ENCODE results near the gene SENP8.
"Not testable (repeated sequence)": the region's sequence is repeated elsewhere in the genome, so short reads cannot be mapped to it uniquely, and the experiment has no call there.

The SENP8 gene

GRCh38 chr15:72169921-72170611 is 51.9 kb downstream of the SENP8 start:
- Histone ChIP-seq H3K9ac (ENCODE audit: low read length) (no peak overlapping the region), H3K4me1 (ENCODE audit: control insufficient read depth in 1 of 2, insufficient read depth in 2 of 2, low read length in 2 of 2) (peaks cover 39 to 50% of the 10 kb centered on the region in 2 experiments), H3K18ac (ENCODE audit: low read length) (peak overlapping the region; percentile 71), H4K8ac (ENCODE audit: low read depth, low read length) (peak overlapping the region; percentile 77), H3K4me2 (ENCODE audit: low read length) (no peak overlapping the region), H3K79me1 (ENCODE audit: low read length) (peaks cover 36% of the 10 kb centered on the region), H3K79me2 (ENCODE audit: control insufficient read depth, insufficient read depth, low read length, poor library complexity) (peaks cover 13% of the 10 kb centered on the region), H3K27me3 (ENCODE audit: insufficient read depth, low read length) (no peaks in the 10 kb centered on the region), H2BK5ac (ENCODE audit: low read depth, low read length, poor library complexity) (peak overlapping the region; percentile 80), H3K23ac (ENCODE audit: low read length) (no peak overlapping the region), H3K36me3 (ENCODE audit: control insufficient read depth in 1 of 2, insufficient read depth in 2 of 2, low read length in 2 of 2) (peaks cover 5% of the 10 kb centered on the region in 2 experiments), H3K4me3 (ENCODE audit: low read depth, low read length) (no peak overlapping the region), H3K9me3 (ENCODE audit: insufficient read depth, low read depth, low read length) (no peaks in the 10 kb centered on the region), H2AK5ac (ENCODE audit: low read length) (peak overlapping the region; percentile 86), H3K4ac (ENCODE audit: low read depth, low read length) (peak overlapping the region; percentile 41), H4K12ac (ENCODE audit: low read depth, low read length) (peak overlapping the region; percentile 24), H2BK12ac (ENCODE audit: low read length) (peak overlapping the region; percentile 88), H3K27ac (ENCODE audit: low read depth, low read length) (peak overlapping the region; percentile 99), H2AFZ (ENCODE audit: insufficient read depth, low read length, poor library complexity) (no peak overlapping the region), H3K14ac (ENCODE audit: low read length) (peak overlapping the region; percentile 82), H4K91ac (ENCODE audit: low read depth, low read length) (peak overlapping the region; percentile 95), H2BK120ac (ENCODE audit: insufficient read depth, low read length, poor library complexity) (peak overlapping the region; percentile 83)
- DNase-seq, result peak; percentile 97 to 98
- no CpG with 5 or more reads among the region's 16 CpGs for WGBS (ENCODE audit: extremely low coverage, insufficient coverage, insufficient read length)

GRCh38 chr15:72170691-72171090 is 52.5 kb downstream of the SENP8 start:
- DNase-seq, result peak in 1 of 2 donors; percentile 6

DNA sequence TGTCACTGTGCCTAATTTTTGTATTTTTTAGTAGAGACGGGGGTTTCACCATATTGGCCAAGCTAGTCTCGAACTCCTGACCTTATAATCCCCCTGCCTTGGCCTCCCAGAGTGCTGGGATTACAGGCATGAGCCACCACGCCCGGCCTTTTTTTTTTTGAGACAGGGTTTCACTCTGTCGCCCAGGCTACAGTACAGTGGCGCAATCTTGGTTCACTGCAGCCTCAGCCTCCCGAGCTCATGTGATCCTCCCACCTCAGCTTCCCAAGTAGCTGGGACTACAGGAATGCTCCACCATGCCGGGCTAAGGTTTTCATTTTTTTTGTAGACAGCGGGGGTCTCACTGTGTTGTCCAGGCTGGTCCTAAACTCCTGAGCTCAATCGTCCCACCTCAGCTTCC is 53.8 kb downstream of the SENP8 start:
- H3K4me3 ChIP-seq (ENCODE audit: low read depth, low read length); H3K27me3 ChIP-seq (ENCODE audit: insufficient read depth, low read length); H3K27ac ChIP-seq (ENCODE audit: low read depth, low read length); H3K4me2 ChIP-seq (ENCODE audit: low read length); H3K18ac ChIP-seq (ENCODE audit: low read length); H2BK12ac ChIP-seq (ENCODE audit: low read length); H4K91ac ChIP-seq (ENCODE audit: low read depth, low read length); H4K8ac ChIP-seq (ENCODE audit: low read depth, low read length); H3K9ac ChIP-seq (ENCODE audit: low read length); H3K36me3 ChIP-seq (ENCODE audit: control insufficient read depth in 1 of 2, insufficient read depth in 2 of 2, low read length in 2 of 2); H2AFZ ChIP-seq (ENCODE audit: insufficient read depth, low read length, poor library complexity); H2AK5ac ChIP-seq (ENCODE audit: low read length); H2BK5ac ChIP-seq (ENCODE audit: low read depth, low read length, poor library complexity); H3K14ac ChIP-seq (ENCODE audit: low read length); H3K9me3 ChIP-seq (ENCODE audit: insufficient read depth, low read depth, low read length); H4K12ac ChIP-seq (ENCODE audit: low read depth, low read length); H3K23ac ChIP-seq (ENCODE audit: low read length); H3K4ac ChIP-seq (ENCODE audit: low read depth, low read length); H2BK120ac ChIP-seq (ENCODE audit: insufficient read depth, low read length, poor library complexity): not testable (repeated sequence)
- peak; percentile 60 to 66 for DNase-seq
- peaks cover 30% of the 10 kb centered on the region for H3K79me1 ChIP-seq (ENCODE audit: low read length)
- peaks cover 13% of the 10 kb centered on the region for H3K79me2 ChIP-seq (ENCODE audit: control insufficient read depth, insufficient read depth, low read length, poor library complexity)
- WGBS (ENCODE audit: extremely low coverage, insufficient coverage, insufficient read length), result no CpG with 5 or more reads among the region's 10 CpGs
- H3K4me1 ChIP-seq (ENCODE audit: control insufficient read depth in 1 of 2, insufficient read depth in 2 of 2, low read length in 2 of 2), result peaks cover 34 to 43% of the 10 kb centered on the region in 2 experiments

More at GRCh38 chr15:72170691-72171090, 52.5 kb downstream of the SENP8 start:
- peak overlapping the region; percentile 83 for H3K27ac ChIP-seq (ENCODE audit: low read depth, low read length)
- peak overlapping the region; percentile 84 for H2AK5ac ChIP-seq (ENCODE audit: low read length)
- peaks cover 13% of the 10 kb centered on the region for H3K79me2 ChIP-seq (ENCODE audit: control insufficient read depth, insufficient read depth, low read length, poor library complexity)
- no peak overlapping the region for H3K4me2 ChIP-seq (ENCODE audit: low read length)
- peak overlapping the region; percentile 90 for H2BK12ac ChIP-seq (ENCODE audit: low read length)
- no CpG with 5 or more reads among the region's 7 CpGs for WGBS (ENCODE audit: extremely low coverage, insufficient coverage, insufficient read length)
- H3K18ac ChIP-seq (ENCODE audit: low read length), result peak overlapping the region; percentile 50
- peak overlapping the region; percentile 35 for H3K9ac ChIP-seq (ENCODE audit: low read length)
- H4K12ac ChIP-seq (ENCODE audit: low read depth, low read length), result no peak overlapping the region
- peak overlapping the region; percentile 90 for H4K91ac ChIP-seq (ENCODE audit: low read depth, low read length)
- H2BK120ac ChIP-seq (ENCODE audit: insufficient read depth, low read length, poor library complexity), result peak overlapping the region; percentile 84
- no peak overlapping the region for H2AFZ ChIP-seq (ENCODE audit: insufficient read depth, low read length, poor library complexity)
- peaks cover 0 to 5% of the 10 kb centered on the region in 2 experiments for H3K36me3 ChIP-seq (ENCODE audit: control insufficient read depth in 1 of 2, insufficient read depth in 2 of 2, low read length in 2 of 2)
- peaks cover 36% of the 10 kb centered on the region for H3K79me1 ChIP-seq (ENCODE audit: low read length)
- H3K4me3 ChIP-seq (ENCODE audit: low read depth, low read length), result no peak overlapping the region
- peak overlapping the region; percentile 70 for H3K14ac ChIP-seq (ENCODE audit: low read length)
- peak overlapping the region; percentile 85 for H2BK5ac ChIP-seq (ENCODE audit: low read depth, low read length, poor library complexity)
- H4K8ac ChIP-seq (ENCODE audit: low read depth, low read length), result peak overlapping the region; percentile 63
- no peaks in the 10 kb centered on the region for H3K9me3 ChIP-seq (ENCODE audit: insufficient read depth, low read depth, low read length)
- peak overlapping the region; percentile 59 for H3K4ac ChIP-seq (ENCODE audit: low read depth, low read length)
- H3K27me3 ChIP-seq (ENCODE audit: insufficient read depth, low read length), result no peaks in the 10 kb centered on the region
- peaks cover 39 to 50% of the 10 kb centered on the region in 2 experiments for H3K4me1 ChIP-seq (ENCODE audit: control insufficient read depth in 1 of 2, insufficient read depth in 2 of 2, low read length in 2 of 2)
- H3K23ac ChIP-seq (ENCODE audit: low read length), result no peak overlapping the region

GRCh38 chr15:72172796-72173195 is 54.6 kb downstream of the SENP8 start:
- Histone ChIP-seq H3K36me3 (ENCODE audit: control insufficient read depth in 1 of 2, insufficient read depth in 2 of 2, low read length in 2 of 2) (no peaks in the 10 kb centered on the region), H2BK120ac (ENCODE audit: insufficient read depth, low read length, poor library complexity) (no peak overlapping the region), H2AFZ (ENCODE audit: insufficient read depth, low read length, poor library complexity) (no peak overlapping the region), H3K4me2 (ENCODE audit: low read length) (no peak overlapping the region), H3K4me3 (ENCODE audit: low read depth, low read length) (no peak overlapping the region), H4K91ac (ENCODE audit: low read depth, low read length) (no peak overlapping the region), H3K4ac (ENCODE audit: low read depth, low read length) (no peak overlapping the region), H3K27me3 (ENCODE audit: insufficient read depth, low read length) (no peaks in the 10 kb centered on the region), H3K4me1 (ENCODE audit: control insufficient read depth in 1 of 2, insufficient read depth in 2 of 2, low read length in 2 of 2) (peaks cover 29 to 36% of the 10 kb centered on the region in 2 experiments), H4K8ac (ENCODE audit: low read depth, low read length) (no peak overlapping the region), H3K9ac (ENCODE audit: low read length) (no peak overlapping the region), H4K12ac (ENCODE audit: low read depth, low read length) (no peak overlapping the region), H2BK12ac (ENCODE audit: low read length) (no peak overlapping the region), H3K79me2 (ENCODE audit: control insufficient read depth, insufficient read depth, low read length, poor library complexity) (peaks cover 11% of the 10 kb centered on the region), H3K23ac (ENCODE audit: low read length) (no peak overlapping the region), H3K18ac (ENCODE audit: low read length) (no peak overlapping the region), H3K27ac (ENCODE audit: low read depth, low read length) (no peak overlapping the region), H3K79me1 (ENCODE audit: low read length) (peaks cover 23% of the 10 kb centered on the region), H2BK5ac (ENCODE audit: low read depth, low read length, poor library complexity) (no peak overlapping the region), H3K14ac (ENCODE audit: low read length) (no peak overlapping the region), H3K9me3 (ENCODE audit: insufficient read depth, low read depth, low read length) (no peaks in the 10 kb centered on the region), H2AK5ac (ENCODE audit: low read length) (no peak overlapping the region)
- WGBS (ENCODE audit: extremely low coverage, insufficient coverage, insufficient read length), result no CpG with 5 or more reads among the region's 5 CpGs
- DNase-seq, result no peak
